Renal cortex interstitium (tissue), 15 donors: Measurements from ENCODE around the gene TAS1R3. TPM values are rescaled to one million over a fixed set of nuclear protein-coding genes. Genes with fewer than 3 reads are reported as not detected.

Source experiments
- DNase-seq, 11 donors: peaks; one replicate each; pipeline ENCODE4 v3.0.0-alpha.2; 2013; ENCODE audit warnings: low read depth in 9 of 11, low spot score in 4 of 11; ENCODE audit errors: extremely low read depth in 1 of 11
- long read RNA-seq, 16 experiments: transcript quantifications; one replicate each; lab custom pipeline, GENCODE V29; 2026
- polyA plus RNA-seq, 3 donors: library from polyadenylated mRNA; unstranded; fragments of 120-200 nt; gene quantifications; one replicate each; pipeline ENCODE4 v1.2.1, GENCODE V29; 2013; ENCODE audit not compliant: insufficient read length in 3 of 3

Gene TAS1R3
- under 1 TPM; 0.31 to 0.52 (median 0.47) TPM for polyA plus RNA-seq
- long read RNA-seq, donor 1: 0 reads
- long read RNA-seq, donor 2, partial matches to known transcripts: 15 of 28 reads
- long read RNA-seq, donor 2, other reads (novel, unspliced or antisense): 13 of 28 reads
- long read RNA-seq, donor 3: 0 reads
- long read RNA-seq, donor 4, partial matches to known transcripts: 0 of 5 reads
- long read RNA-seq, donor 4, other reads (novel, unspliced or antisense): 5 of 5 reads
- long read RNA-seq, donor 5: 0 reads
- long read RNA-seq, donor 6: 0 reads
- long read RNA-seq, donor 7: 0 reads
- long read RNA-seq, donor 8: 0 reads
- long read RNA-seq, donor 9: 0 reads
- long read RNA-seq, donor 10: 0 reads
- long read RNA-seq, donor 11: 0 reads
- long read RNA-seq, donor 12: 0 reads
- long read RNA-seq, donor 13, partial matches to known transcripts: 0 of 5 reads
- long read RNA-seq, donor 13, other reads (novel, unspliced or antisense): 5 of 5 reads
- long read RNA-seq, donor 14: 0 reads
- long read RNA-seq, donor 15: 0 reads
- long read RNA-seq, donor 16: 0 reads

GRCh38 chr1:1331068-1331965 lies at the start of gene TAS1R3:
Gene TAS1R3 (plus strand): TSS chr1:1331280. CDS start chr1:1331346, 66 bp downstream.
- DNase-seq: no peak

DNA sequence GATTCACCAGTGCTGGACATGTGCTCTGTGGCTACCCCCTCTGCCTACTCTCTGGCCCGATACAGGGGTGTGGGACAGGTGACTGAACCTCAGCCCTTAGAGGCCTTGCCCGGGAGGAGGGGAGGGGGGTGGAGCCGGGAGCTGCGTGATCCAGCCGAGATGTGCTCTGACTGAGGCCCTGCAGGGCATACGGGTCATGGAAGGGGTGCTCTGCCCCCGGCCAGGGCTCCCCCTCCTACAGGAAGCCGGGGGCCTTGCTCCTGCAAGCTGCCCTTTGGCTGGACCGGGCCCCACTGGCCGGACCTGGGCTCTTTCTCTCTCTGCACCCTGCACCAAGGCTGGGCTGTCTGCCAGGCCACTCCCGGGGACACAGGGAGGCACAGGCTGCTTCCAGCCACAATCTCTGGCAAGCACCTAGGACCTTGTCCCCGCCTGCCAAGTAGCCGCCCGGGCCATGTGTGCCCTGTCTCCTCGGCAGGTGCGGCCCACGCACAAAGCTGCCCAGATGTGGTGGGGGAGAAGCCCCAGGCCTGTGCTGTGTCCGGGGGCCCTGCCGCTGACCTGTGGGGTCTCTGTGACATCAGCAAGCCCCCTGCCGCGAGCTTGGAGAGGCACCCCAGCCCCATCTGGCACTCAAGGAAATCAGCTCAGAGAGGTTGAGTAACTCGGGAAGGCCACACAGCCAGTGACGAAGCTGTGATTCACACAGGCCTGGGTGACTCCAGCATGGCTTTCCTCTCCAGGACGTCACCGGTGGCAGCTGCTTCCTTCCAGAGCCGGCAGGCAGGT lies 49.4 kb upstream of the TAS1R3 start:
- no peak for DNase-seq

- DNase-seq: no peak
These were observed 48.1 kb upstream of the TAS1R3 start for GRCh38 chr1:1282998-1283397.

DNA sequence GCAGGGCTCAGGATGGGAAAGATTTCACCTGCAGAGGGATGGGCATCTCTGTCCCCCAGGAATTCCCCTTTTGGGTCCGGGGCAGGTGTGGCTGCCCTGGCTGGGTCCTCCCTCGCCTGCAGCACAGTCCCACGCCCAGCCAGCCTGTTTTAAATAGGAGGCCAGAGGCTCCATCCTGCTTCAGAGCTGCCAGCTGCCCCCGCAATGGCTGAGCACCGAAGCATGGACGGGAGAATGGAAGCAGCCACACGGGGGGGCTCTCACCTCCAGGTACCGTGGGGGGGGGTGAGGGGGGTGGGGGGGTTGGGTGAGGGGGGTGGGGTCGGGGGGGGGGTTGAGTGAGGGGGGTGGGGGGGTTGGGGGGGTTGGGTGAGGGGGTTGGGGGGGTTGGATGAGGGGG lies 47.3 kb upstream of the TAS1R3 start:
- DNase-seq: peak in 4 of 11 donors; percentile 29 to 62 (median 44)

DNA sequence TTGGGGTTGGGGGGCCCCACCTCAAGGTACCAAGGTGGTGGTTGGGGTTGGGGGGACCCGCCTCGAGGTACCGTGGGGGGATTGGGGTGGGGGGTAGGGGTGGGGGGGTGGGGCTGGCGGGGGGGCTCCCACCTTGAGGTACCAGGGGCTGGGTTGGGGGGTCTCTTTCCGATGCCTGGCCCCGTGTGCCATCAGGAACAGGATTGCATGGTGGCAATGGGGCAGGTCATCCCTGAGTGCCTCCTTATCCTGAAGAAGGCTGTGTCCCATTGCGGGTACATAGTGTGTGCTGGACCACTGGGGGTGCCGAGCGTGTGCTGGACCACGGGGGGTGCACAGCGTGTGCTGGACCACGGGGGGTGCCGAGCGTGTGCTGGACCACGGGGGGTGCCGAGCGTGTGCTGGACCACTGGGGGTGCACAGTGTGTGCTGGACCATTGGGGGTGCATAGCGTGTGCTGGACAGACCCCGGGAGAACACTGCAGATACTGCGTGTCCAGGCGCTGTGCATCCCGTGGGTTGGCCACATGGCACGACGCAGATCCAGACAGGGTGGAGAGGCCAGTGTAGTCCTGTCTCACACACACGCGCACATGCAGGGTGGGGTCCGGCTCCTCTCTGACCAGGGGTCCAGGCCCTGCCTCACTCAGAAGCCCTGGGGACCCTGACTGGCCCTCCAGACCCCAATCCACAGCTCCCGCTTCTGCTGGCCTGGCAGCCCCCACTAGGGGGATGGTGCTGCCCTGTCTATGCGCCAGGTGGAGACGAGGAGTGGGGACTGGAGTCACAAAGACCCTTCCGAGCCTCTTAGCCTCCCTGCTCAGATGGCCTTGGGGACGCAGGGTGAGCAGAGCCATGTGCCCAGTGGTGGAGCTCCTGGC lies 46.6 kb upstream of the TAS1R3 start:
- DNase-seq: no peak

DNA sequence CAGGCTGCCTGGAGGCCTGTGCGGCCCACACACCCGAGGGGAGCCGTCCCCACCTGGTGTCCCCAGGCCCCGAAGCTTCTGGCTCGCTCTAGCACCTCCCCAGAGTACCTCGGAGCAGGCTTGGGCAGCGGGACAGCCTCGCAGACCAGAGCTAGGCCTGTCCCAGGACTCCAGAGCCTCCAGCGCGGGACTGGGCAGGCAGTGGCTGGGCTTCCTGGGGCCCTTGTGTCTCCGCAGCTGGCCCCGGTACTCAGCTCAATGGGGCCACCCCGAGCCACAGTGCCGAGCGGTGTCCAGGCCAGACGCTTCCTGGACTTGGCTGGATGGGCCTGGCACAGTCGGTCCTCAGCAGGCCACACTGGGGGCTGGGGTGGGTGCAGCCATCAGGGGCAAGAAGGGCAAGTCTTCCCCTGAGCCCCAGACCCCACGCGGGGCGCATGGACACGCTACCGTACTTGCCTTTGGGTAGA lies 45.9 kb upstream of the TAS1R3 start:
- no peak for DNase-seq

GRCh38 chr1:1285611-1286311 lies 45.3 kb upstream of the TAS1R3 start:
- DNase-seq: no peak

DNA sequence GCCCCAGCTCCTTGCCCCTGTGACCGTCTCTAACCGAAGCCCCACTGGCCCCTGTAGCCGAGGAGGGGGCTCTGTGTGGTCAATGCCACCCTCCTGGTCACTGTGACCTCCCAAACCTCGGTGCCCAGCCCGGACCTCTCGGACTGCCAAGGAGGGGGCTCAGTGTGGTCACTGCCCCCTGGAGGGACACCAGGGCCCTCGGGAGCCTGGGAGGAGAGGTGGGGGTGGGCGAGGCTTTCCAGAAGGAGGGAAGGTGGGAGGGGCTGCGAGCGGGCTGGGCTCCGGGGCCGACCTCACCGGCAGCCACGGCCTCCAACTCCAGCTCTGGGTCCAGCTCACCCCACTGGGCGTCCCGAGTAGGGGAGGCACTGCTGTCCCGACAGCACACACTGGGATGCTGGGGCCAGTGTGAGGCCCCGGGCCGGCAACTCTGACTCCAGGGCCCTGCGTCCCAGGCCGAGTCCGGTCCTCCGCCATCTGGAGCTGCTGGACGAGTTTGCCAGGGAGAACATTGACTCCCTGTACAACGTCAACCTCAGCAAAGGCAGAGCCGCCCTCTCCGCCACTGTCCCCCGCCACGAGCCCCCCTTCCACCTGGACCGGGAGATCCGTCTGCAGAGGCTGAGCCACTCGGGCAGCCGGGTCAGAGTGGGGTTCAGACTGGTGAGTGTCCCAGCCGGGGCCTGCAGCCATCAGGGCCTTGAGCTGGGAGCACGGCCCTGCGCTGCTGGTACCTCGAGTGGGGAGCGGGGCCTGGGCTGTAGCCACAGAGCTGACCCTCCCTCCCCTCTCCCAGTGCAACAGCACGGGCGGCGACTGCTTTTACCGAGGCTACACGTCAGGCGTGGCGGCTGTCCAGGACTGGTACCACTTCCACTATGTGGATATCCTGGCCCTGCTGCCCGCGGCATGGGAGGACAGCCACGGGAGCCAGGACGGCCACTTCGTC lies 44.5 kb upstream of the TAS1R3 start:
- DNase-seq: no peak

- DNase-seq: no peak
These were observed 43.6 kb upstream of the TAS1R3 start for GRCh38 chr1:1287288-1288110.

DNA sequence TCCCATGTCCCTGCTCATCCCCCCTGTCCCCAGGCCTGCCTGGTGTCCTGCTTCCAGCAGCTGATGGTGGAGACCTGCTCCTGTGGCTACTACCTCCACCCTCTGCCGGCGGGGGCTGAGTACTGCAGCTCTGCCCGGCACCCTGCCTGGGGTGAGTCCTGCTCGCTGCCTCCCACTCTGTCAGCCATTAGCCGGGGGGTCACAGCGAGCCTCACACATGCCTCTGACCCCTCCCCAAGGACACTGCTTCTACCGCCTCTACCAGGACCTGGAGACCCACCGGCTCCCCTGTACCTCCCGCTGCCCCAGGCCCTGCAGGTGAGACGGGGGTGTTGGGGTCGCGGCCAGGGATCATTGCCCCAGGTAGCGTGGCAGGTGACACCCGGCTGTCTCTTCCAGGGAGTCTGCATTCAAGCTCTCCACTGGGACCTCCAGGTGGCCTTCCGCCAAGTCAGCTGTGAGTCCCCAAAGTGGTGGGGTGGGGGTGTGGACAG lies 40.8 kb upstream of the TAS1R3 start:
- DNase-seq: no peak

DNA sequence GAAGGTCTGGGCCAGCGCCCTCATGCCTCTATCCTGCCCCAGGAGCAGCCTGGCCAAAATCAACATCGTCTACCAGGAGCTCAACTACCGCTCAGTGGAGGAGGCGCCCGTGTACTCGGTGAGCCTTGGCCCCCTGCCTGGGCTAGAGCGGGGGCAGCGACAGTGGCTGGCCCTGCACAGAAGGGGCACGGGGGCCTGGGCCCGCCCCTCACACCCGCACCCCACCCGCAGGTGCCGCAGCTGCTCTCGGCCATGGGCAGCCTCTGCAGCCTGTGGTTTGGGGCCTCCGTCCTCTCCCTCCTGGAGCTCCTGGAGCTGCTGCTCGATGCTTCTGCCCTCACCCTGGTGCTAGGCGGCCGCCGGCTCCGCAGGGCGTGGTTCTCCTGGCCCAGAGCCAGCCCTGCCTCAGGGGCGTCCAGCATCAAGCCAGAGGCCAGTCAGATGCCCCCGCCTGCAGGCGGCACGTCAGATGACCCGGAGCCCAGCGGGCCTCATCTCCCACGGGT lies 40.0 kb upstream of the TAS1R3 start:
- no peak for DNase-seq

- DNase-seq: peak in 8 of 11 donors; percentile 35 to 78 (median 64)
These were observed 39.3 kb upstream of the TAS1R3 start for GRCh38 chr1:1291548-1292441.

DNA sequence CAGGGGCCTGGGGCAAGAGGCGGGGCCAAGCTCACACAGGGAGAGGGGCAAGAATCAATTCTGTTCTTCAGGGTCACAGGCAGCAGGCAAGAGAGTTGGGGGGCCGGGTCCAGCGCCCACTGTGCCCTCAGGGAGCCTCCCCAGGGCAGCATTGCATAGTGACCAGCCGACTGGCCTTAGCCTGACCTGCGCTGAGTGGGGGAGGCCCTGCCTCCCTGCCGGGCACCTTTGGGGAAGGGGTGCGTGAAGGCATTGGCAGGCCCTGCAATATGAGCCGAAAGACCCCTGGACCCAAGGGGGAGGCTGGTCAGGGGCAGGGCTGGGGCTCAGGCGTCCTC lies 38.7 kb upstream of the TAS1R3 start:
- DNase-seq: no peak

- DNase-seq: no peak
These were observed 38.2 kb upstream of the TAS1R3 start for GRCh38 chr1:1292851-1293250.
